HG03558 (cell line): Measurements from ENCODE around the gene AP1G2.
"Not testable (repeated sequence)": the region's sequence is repeated elsewhere in the genome, so short reads cannot be mapped to it uniquely, and the experiment has no call there.

Experiments used
- ATAC-seq: cut with Tn5 transposase; IDR thresholded peaks from one replicate; pipeline ENCODE4 v1.9.1; 2021; ENCODE audit warnings: moderate number of reproducible peaks; ENCODE audit not compliant: unreplicated experiment; ENCODE audit errors: extremely low read depth

The AP1G2 gene

GRCh38 chr14:23542261-23542660 is 25.3 kb downstream of the AP1G2 start:
- no peak for ATAC-seq

GRCh38 chr14:23540141-23540469 is 27.5 kb downstream of the AP1G2 start:
- no peak for ATAC-seq

- ATAC-seq = no peak
Observed at GRCh38 chr14:23539248-23540140, 28.1 kb downstream of the AP1G2 start.

GRCh38 chr14:23538785-23539184 is 28.8 kb downstream of the AP1G2 start:
- no peak for ATAC-seq

GRCh38 chr14:23538050-23538718 is 29.4 kb downstream of the AP1G2 start:
- no peak for ATAC-seq

- no peak for ATAC-seq
Observed at GRCh38 chr14:23537351-23538049, 30.1 kb downstream of the AP1G2 start.

GRCh38 chr14:23536906-23537305 is 30.7 kb downstream of the AP1G2 start:
- ATAC-seq = not testable (repeated sequence)

- no peak for ATAC-seq
Observed at GRCh38 chr14:23536494-23536893, 31.1 kb downstream of the AP1G2 start.

GRCh38 chr14:23535943-23536342 is 31.6 kb downstream of the AP1G2 start:
- ATAC-seq = no peak

GRCh38 chr14:23533652-23534435 is 33.7 kb downstream of the AP1G2 start:
- no peak for ATAC-seq

GRCh38 chr14:23532658-23533057 is 34.9 kb downstream of the AP1G2 start:
- no peak for ATAC-seq

GRCh38 chr14:23531391-23531790 is 36.2 kb downstream of the AP1G2 start:
- no peak for ATAC-seq

- no peak for ATAC-seq
Observed at GRCh38 chr14:23530375-23531055, 37.1 kb downstream of the AP1G2 start.

GRCh38 chr14:23529016-23529415 is 38.6 kb downstream of the AP1G2 start:
- no peak for ATAC-seq

GRCh38 chr14:23528555-23528954 is 39.0 kb downstream of the AP1G2 start:
- no peak for ATAC-seq

GRCh38 chr14:23525611-23526010 is 42.0 kb downstream of the AP1G2 start:
- ATAC-seq = no peak

GRCh38 chr14:23524954-23525353 is 42.6 kb downstream of the AP1G2 start:
- no peak for ATAC-seq

- ATAC-seq = no peak
Observed at GRCh38 chr14:23523229-23524016, 44.2 kb downstream of the AP1G2 start.

- no peak for ATAC-seq
Observed at GRCh38 chr14:23522643-23523198, 44.9 kb downstream of the AP1G2 start.
